ENCODE measurements around the gene USH2A.

GRCh38 chr1:215645182-215645581 lies 778.1 kb downstream of the USH2A start:
- TF ChIP-seq CTCF (IDR thresholded peaks at IDR 0.05; ENCODE audit: insufficient read depth, low read depth, low read length) (no peak), EZH2 (IDR thresholded peaks at IDR 0.05; ENCODE audit: insufficient read depth, low read length) (no peak)
